SK-N-DZ (cell line): ENCODE results near the gene OR1S1. TPM values are rescaled to one million over a fixed set of nuclear protein-coding genes. Genes with fewer than 3 reads are reported as not detected.
"Not testable (repeated sequence)": the region's sequence is repeated elsewhere in the genome, so short reads cannot be mapped to it uniquely, and the experiment has no call there.

Source experiments
- DNase-seq: peaks from one replicate; pipeline ENCODE4 v3.0.0-alpha.2; 2015; ENCODE audit warnings: low spot score
- polyA plus RNA-seq, 2 experiments: library from polyadenylated mRNA; depleted of rRNA; stranded (reverse); fragments of >200 nt; gene quantifications; 2 replicates each; pipeline ENCODE4 v1.2.3, GENCODE V29; 2014

The OR1S1 gene
- not detected in 2 replicates for polyA plus RNA-seq (2014; cell fraction: cytosol; rRNA removed)
- not detected in 2 replicates for polyA plus RNA-seq (2014; cell fraction: nucleus; rRNA removed)

GRCh38 chr11:58212420-58212819 is at the start of gene OR1S1:
OR1S1 (plus strand) TSS chr11:58212720.
- DNase-seq, result not testable (repeated sequence)

GRCh38 chr11:58164389-58164788 is 48.1 kb upstream of the OR1S1 start:
- DNase-seq, result no peak

GRCh38 chr11:58164990-58165389 is 47.5 kb upstream of the OR1S1 start:
- no peak for DNase-seq

GRCh38 chr11:58165504-58166106 is 46.9 kb upstream of the OR1S1 start:
- no peak for DNase-seq

- DNase-seq, result no peak
Measured at GRCh38 chr11:58177409-58178054, 35.0 kb upstream of the OR1S1 start.

- DNase-seq, result no peak
Measured at GRCh38 chr11:58178444-58178843, 34.1 kb upstream of the OR1S1 start.

- DNase-seq, result peak; percentile 25
Measured at GRCh38 chr11:58179648-58180047, 32.9 kb upstream of the OR1S1 start.

GRCh38 chr11:58186938-58187337 is 25.6 kb upstream of the OR1S1 start:
- DNase-seq, result no peak

- no peak for DNase-seq
Measured at GRCh38 chr11:58188770-58189169, 23.8 kb upstream of the OR1S1 start, which contains the start of gene OR9Q2. OR9Q2 (plus strand) TSS chr11:58189070; CDS start chr11:58190491, 1,421 bp downstream.

- DNase-seq, result no peak
Measured at GRCh38 chr11:58192229-58192628, 20.3 kb upstream of the OR1S1 start.

GRCh38 chr11:58193391-58193790 is 19.1 kb upstream of the OR1S1 start:
- no peak for DNase-seq

GRCh38 chr11:58195939-58196338 is 16.6 kb upstream of the OR1S1 start:
- no peak for DNase-seq

GRCh38 chr11:58199271-58199670 is 13.2 kb upstream of the OR1S1 start:
- DNase-seq, result no peak

- DNase-seq, result no peak
Measured at GRCh38 chr11:58204042-58204441, 8.5 kb upstream of the OR1S1 start, which contains the start of gene OR1S2. OR1S2 (minus strand) TSS chr11:58204142; CDS start chr11:58204142, 0 bp downstream.

- DNase-seq, result no peak
Measured at GRCh38 chr11:58216476-58216875, 4.0 kb downstream of the OR1S1 start.

GRCh38 chr11:58222721-58223120 is 10.2 kb downstream of the OR1S1 start:
- no peak for DNase-seq

- DNase-seq, result no peak
Measured at GRCh38 chr11:58227956-58228615, 15.6 kb downstream of the OR1S1 start.

- DNase-seq, result no peak
Measured at GRCh38 chr11:58243954-58244353, 31.4 kb downstream of the OR1S1 start.

- DNase-seq, result no peak
Measured at GRCh38 chr11:58254936-58255335, 42.4 kb downstream of the OR1S1 start.

GRCh38 chr11:58259983-58260382 is 47.5 kb downstream of the OR1S1 start:
- DNase-seq, result no peak
